H1 (cell line): ENCODE measurements around the gene MUC5AC. TPM values are rescaled to one million over a fixed set of nuclear protein-coding genes. Genes with fewer than 3 reads are reported as not detected.

Experiments
- CTCF ChIA-PET: fragments of 300-600 bp; sonication (Branson Sonifier 250); formaldehyde crosslinking; loops from one replicate; lab custom pipeline; 2021; ENCODE audit not compliant: partially characterized antibody; lab: Charles Lee
- POLR2A ChIA-PET: fragments of 300-600 bp; sonication (Branson Sonifier 250); formaldehyde crosslinking; loops from one replicate; lab custom pipeline; 2021; ENCODE audit warnings: inconsistent platforms; ENCODE audit not compliant: partially characterized antibody; lab: Charles Lee
- DNase-seq, 2 experiments: peaks; one replicate each; pipeline versions ENCODE4 v3.0.0 to v3.0.0-alpha.2; 2010 to 2022; ENCODE audit warnings: low spot score in 2 of 2, low read depth in 1 of 2, mixed read lengths in 1 of 2
- FAIRE-seq: peaks from 2 replicates; lab custom pipeline; 2011; peaks lifted over from hg19 to GRCh38; lab: Jason Lieb, UNC
- H2AFZ ChIP-seq: 2 replicates; pipeline ENCODE4 v1.8.1; 2012; ENCODE audit warnings: low read length, inconsistent platforms
- H2AK5ac ChIP-seq: 2 replicates; pipeline ENCODE4 v1.6.1; 2013; ENCODE audit warnings: low read depth, low read length
- H2BK120ac ChIP-seq: replicated peaks from 2 replicates; pipeline ENCODE3; 2013; ENCODE audit warnings: low read depth, low read length, inconsistent platforms
- H2BK12ac ChIP-seq: 2 replicates; pipeline ENCODE4 v1.6.1; 2013; ENCODE audit warnings: low read depth, low read length
- H2BK15ac ChIP-seq: 2 replicates; pipeline ENCODE4 v1.6.1; 2013; ENCODE audit warnings: low read length
- H2BK20ac ChIP-seq: 2 replicates; pipeline ENCODE4 v1.6.1; 2013; ENCODE audit warnings: low read length
- H2BK5ac ChIP-seq: 2 replicates; pipeline ENCODE4 v1.6.1; 2013; ENCODE audit warnings: low read depth, low read length
- H3K14ac ChIP-seq: 2 replicates; pipeline ENCODE4 v1.6.1; 2013; ENCODE audit warnings: inconsistent platforms; ENCODE audit not compliant: insufficient read length
- H3K18ac ChIP-seq: 2 replicates; pipeline ENCODE4 v1.6.1; 2013; ENCODE audit warnings: low read length; ENCODE audit errors: extremely low read depth
- H3K23ac ChIP-seq: 2 replicates; pipeline ENCODE4 v1.6.1; 2013; ENCODE audit warnings: inconsistent platforms; ENCODE audit not compliant: insufficient read length
- H3K23me2 ChIP-seq: 2 replicates; pipeline ENCODE4 v1.6.1; 2013; ENCODE audit warnings: low read depth, low read length
- H3K27ac ChIP-seq: 2 replicates; pipeline ENCODE4 v1.6.1; 2011; ENCODE audit warnings: low read depth, low read length, inconsistent platforms
- H3K27me3 ChIP-seq, 4 experiments: replicated peaks in 1 of 4; 1 replicate in 1 of 4; 2 replicates in 3 of 4; pipeline versions ENCODE4 v1.6.1 to v1.8.1; 2011 to 2013; ENCODE audit warnings: low read length in 3 of 4, mild to moderate bottlenecking in 3 of 4, inconsistent platforms in 2 of 4, mixed read lengths in 2 of 4, moderate library complexity in 1 of 4; ENCODE audit not compliant: control insufficient read depth in 3 of 4, insufficient read depth in 3 of 4; ENCODE audit errors: extremely low read depth in 1 of 4
- H3K36me3 ChIP-seq, 4 experiments: 2 replicates each; pipeline versions ENCODE4 v1.6.1 to v1.8.1; 2011 to 2013; ENCODE audit warnings: mild to moderate bottlenecking in 4 of 4, low read length in 3 of 4, moderate library complexity in 2 of 4, control low read depth in 1 of 4, inconsistent platforms in 1 of 4; ENCODE audit not compliant: insufficient read depth in 4 of 4, control insufficient read depth in 2 of 4
- H3K4ac ChIP-seq: replicated peaks from 2 replicates; pipeline ENCODE3; 2013; ENCODE audit warnings: low read length, low read depth, mixed read lengths, inconsistent platforms; ENCODE audit not compliant: insufficient read length
- H3K4me1 ChIP-seq, 4 experiments: replicated peaks in 1 of 4; 1 replicate in 1 of 4; 2 replicates in 3 of 4; pipeline versions ENCODE4 v1.6.1 to v1.8.1; 2011 to 2013; ENCODE audit warnings: low read length in 3 of 4, inconsistent platforms in 2 of 4, mixed read lengths in 1 of 4; ENCODE audit not compliant: insufficient read depth in 4 of 4, control insufficient read depth in 3 of 4
- H3K4me2 ChIP-seq, 2 experiments: 2 replicates each; pipeline versions ENCODE4 v1.6.1 to v1.8.1; 2011 to 2013; ENCODE audit warnings: low read depth in 2 of 2, low read length in 2 of 2, control low read depth in 1 of 2, inconsistent platforms in 1 of 2, mild to moderate bottlenecking in 1 of 2; ENCODE audit not compliant: insufficient read depth in 1 of 2
- H3K4me3 ChIP-seq, 4 experiments: fragments of 200-600, 300-600 bp in 1 of 4; sonication (generic), shearing (Covaris generic), sonication (Bioruptor Twin) in 1 of 4; 2 replicates each; pipeline versions ENCODE4 v1.5.1 to v1.8.1; 2011 to 2016; ENCODE audit warnings: low read length in 4 of 4, low read depth in 3 of 4, control low read depth in 2 of 4, inconsistent platforms in 2 of 4, mild to moderate bottlenecking in 2 of 4, mixed read lengths in 1 of 4, moderate library complexity in 1 of 4; ENCODE audit not compliant: insufficient read depth in 2 of 4; ENCODE audit errors: extremely low read depth in 1 of 4
- H3K56ac ChIP-seq: replicated peaks from 2 replicates; pipeline ENCODE3; 2013; ENCODE audit warnings: low read depth, mild to moderate bottlenecking, mixed read lengths, low read length, inconsistent platforms; ENCODE audit not compliant: insufficient read length
- H3K79me1 ChIP-seq: 2 replicates; pipeline ENCODE4 v1.6.1; 2013; ENCODE audit warnings: low read depth, low read length, control low read depth
- H3K79me2 ChIP-seq, 2 experiments: 2 replicates each; pipeline versions ENCODE4 v1.6.1 to v1.8.1; 2012 to 2013; ENCODE audit warnings: low read length in 2 of 2, mild to moderate bottlenecking in 2 of 2, inconsistent platforms in 1 of 2; ENCODE audit not compliant: insufficient read depth in 2 of 2, control insufficient read depth in 1 of 2
- H3K9ac ChIP-seq, 4 experiments: replicated peaks in 1 of 4; 1 replicate in 1 of 4; 2 replicates in 3 of 4; pipeline versions ENCODE4 v1.6.1 to v1.8.1; 2011 to 2013; ENCODE audit warnings: low read depth in 3 of 4, low read length in 3 of 4, control low read depth in 2 of 4, mild to moderate bottlenecking in 2 of 4, moderate library complexity in 2 of 4, inconsistent platforms in 1 of 4; ENCODE audit errors: extremely low read depth in 1 of 4
- H3K9me3 ChIP-seq, 2 experiments: 2 replicates each; pipeline versions ENCODE4 v1.6.1 to v1.8.1; 2012 to 2013; ENCODE audit warnings: mild to moderate bottlenecking in 2 of 2, moderate library complexity in 2 of 2, control low read depth in 1 of 2, inconsistent platforms in 1 of 2, low read depth in 1 of 2, low read length in 1 of 2, mixed read lengths in 1 of 2; ENCODE audit not compliant: insufficient read depth in 2 of 2
- H4K20me1 ChIP-seq, 2 experiments: replicated peaks in 1 of 2; 2 replicates each; pipeline versions ENCODE3 to v1.8.1; 2011 to 2013; ENCODE audit warnings: inconsistent platforms in 2 of 2, low read length in 2 of 2, mild to moderate bottlenecking in 1 of 2; ENCODE audit not compliant: insufficient read depth in 2 of 2, control insufficient read depth in 1 of 2
- H4K5ac ChIP-seq: 2 replicates; pipeline ENCODE4 v1.6.1; 2013; ENCODE audit warnings: low read length, low read depth, mixed read lengths, inconsistent platforms; ENCODE audit not compliant: insufficient read length
- H4K8ac ChIP-seq: 2 replicates; pipeline ENCODE4 v1.8.0; 2013; ENCODE audit warnings: mild to moderate bottlenecking, moderate library complexity, low read length, inconsistent platforms; ENCODE audit not compliant: insufficient read depth; ENCODE audit errors: extremely low read depth
- H4K91ac ChIP-seq: replicated peaks from 2 replicates; pipeline ENCODE3; 2013; ENCODE audit warnings: low read length, mixed read lengths, inconsistent platforms; ENCODE audit not compliant: insufficient read length
- ASH2L ChIP-seq: fragments of 200-600, 300-600 bp; sonication (generic); IDR thresholded peaks from one replicate; pipeline ENCODE4 v1.7.1; 2017; ENCODE audit warnings: low read length
- CHD1 ChIP-seq: IDR thresholded peaks from 2 replicates; pipeline ENCODE4 v1.6.1; 2012; ENCODE audit warnings: low read depth, low read length, improper control_type of control experiment
- EP300 ChIP-seq, 2 experiments: IDR thresholded peaks; 1 replicate in 1 of 2; 2 replicates in 1 of 2; pipeline ENCODE4 v1.6.1; 2011 to 2012; ENCODE audit warnings: low read depth in 2 of 2, low read length in 2 of 2, mild to moderate bottlenecking in 2 of 2, borderline replicate concordance in 1 of 2, inconsistent platforms in 1 of 2, moderate library complexity in 1 of 2
- MAFK ChIP-seq: IDR thresholded peaks from 2 replicates; pipeline ENCODE4 v1.6.1; 2012; ENCODE audit warnings: low read depth, mild to moderate bottlenecking, improper control_type of control experiment, low read length
- MAX ChIP-seq: IDR thresholded peaks from 2 replicates; pipeline ENCODE4 v1.6.1; 2012; ENCODE audit warnings: inconsistent platforms
- RBBP5 ChIP-seq: IDR thresholded peaks from 2 replicates; pipeline ENCODE4 v1.7.1; 2012; ENCODE audit warnings: low read depth, mild to moderate bottlenecking, inconsistent platforms, low read length, moderate library complexity, borderline replicate concordance
- SIN3A ChIP-seq, 2 experiments: IDR thresholded peaks in 1 of 2; conservative IDR thresholded peaks in 1 of 2; 2 replicates each; pipeline ENCODE4 v1.6.1; 2011 to 2012; ENCODE audit warnings: low read length in 2 of 2, improper control_type of control experiment in 1 of 2, low read depth in 1 of 2, mild to moderate bottlenecking in 1 of 2
- SUZ12 ChIP-seq: fragments of 200-600 bp; sonication (generic); IDR thresholded peaks from 2 replicates; pipeline ENCODE4 v1.6.1; 2012; ENCODE audit warnings: mild to moderate bottlenecking, inconsistent platforms, low read length, moderate library complexity, mixed read lengths
- TAF1 ChIP-seq: IDR thresholded peaks from 2 replicates; pipeline ENCODE4 v1.6.1; 2011; ENCODE audit warnings: mild to moderate bottlenecking, low read depth, low read length
- YY1 ChIP-seq: IDR thresholded peaks from 2 replicates; pipeline ENCODE4 v1.6.1; 2011; ENCODE audit warnings: low read depth, mild to moderate bottlenecking, low read length
- WGBS, 2 experiments: shearing (Covaris generic) in 1 of 2; methylation state at CpG; one replicate each; pipeline versions ENCODE4 v1.1.6 to v1.1.7; 2013 to 2015; ENCODE audit warnings: low lambda C conversion rate in 2 of 2, mixed read lengths in 2 of 2, inconsistent platforms in 1 of 2, low coverage in 1 of 2, missing lambda C conversion rate in 1 of 2; ENCODE audit not compliant: insufficient replicate concordance in 2 of 2, insufficient coverage in 1 of 2, insufficient read length in 1 of 2; ENCODE audit errors: extremely low coverage in 1 of 2, missing lambda C conversion rate in 1 of 2; 5-methylcytosine and 5-hydroxymethylcytosine counted together
- polyA plus RNA-seq, 7 experiments: library from polyadenylated mRNA; depleted of rRNA in 3 of 7; stranded (reverse) in 5 of 7; unstranded in 2 of 7; fragments of >200 nt in 5 of 7; fragments of 200-250 nt in 2 of 7; gene quantifications; 1 replicate in 5 of 7; 2 replicates in 1 of 7; 4 replicates in 1 of 7; pipeline versions ENCODE4 v1.2.1 to v1.2.3, GENCODE V29; 2011 to 2013; ENCODE audit warnings: missing spikeins in 2 of 7, mixed read lengths in 2 of 7
- total RNA-seq: library from RNA; stranded (reverse); fragmentation: NEBNext Ultra II Directional; extraction: Animal tissue kit (Norgen Biotek cat#: 25700); gene quantifications from 2 replicates; pipeline ENCODE4 v1.2.1, GENCODE V29; 2021

Gene MUC5AC
- total and polyA plus RNA-seq, 2 of the 8 experiments (the other 6 are each of a cell fraction or from before 2014, with no cell fraction given), result not detected

- Histone ChIP-seq H3K79me1 (no peaks in the 10 kb centered on the region), H2AFZ (no peak overlapping the region), H3K27ac (no peak overlapping the region), H3K4me2 (no peak overlapping the region), H3K27me3 (no peaks in the 10 kb centered on the region), H3K23me2 (no peaks in the 10 kb centered on the region), H3K36me3 (no peaks in the 10 kb centered on the region), H2AK5ac (no peak overlapping the region), H4K91ac (no peak overlapping the region), H3K9me3 (no peaks in the 10 kb centered on the region; a peak in 1 of 4 replicates), H3K9ac (no peak overlapping the region), H4K20me1 (peaks cover 0 to 1% of the 10 kb centered on the region in 2 experiments), H2BK120ac (no peak overlapping the region), H2BK15ac (no peak overlapping the region), H3K4me3 (no peak overlapping the region), H3K56ac (no peak overlapping the region), H2BK12ac (no peak overlapping the region), H3K79me2 (no peaks in the 10 kb centered on the region), H3K4me1 (peaks cover 0 to 12% (median 5%) of the 10 kb centered on the region in 4 experiments; a peak in 6 of 7 replicates), H3K18ac (no peak overlapping the region), H3K23ac (no peak overlapping the region), H2BK5ac (no peak overlapping the region), H3K14ac (no peak overlapping the region), H2BK20ac (no peak overlapping the region), H4K8ac (no peak overlapping the region), H3K4ac (no peak overlapping the region), H4K5ac (no peak overlapping the region)
- ChIA-PET CTCF (interaction anchor here (1.4 kb wide), 1 partner anchor 115 kb away, joined by 3 read pairs; no protein-coding TSS in a partner anchor), POLR2A (no interaction called here)
- WGBS, 2 experiments, result 73% methylated on average over 14 of the region's 18 CpGs; no CpG with 5 or more reads in 1 of the 2 experiments
- FAIRE-seq (no peak), DNase-seq (peak in 1 of 2 experiments; percentile 42)
- no peak for TF ChIP-seq SIN3A (conservative IDR thresholded peaks at IDR 0.05 in 1 of 2, IDR thresholded peaks at IDR 0.05 in 1 of 2; ENCODE audit: low read depth in 1 of 2, low read length in 2 of 2)
- no peak for TF ChIP-seq TAF1
- no peak for TF ChIP-seq YY1
- no peak for TF ChIP-seq ASH2L
- no peak for TF ChIP-seq MAFK
- TF ChIP-seq SUZ12, result no peak
- no peak for TF ChIP-seq MAX
- TF ChIP-seq CHD1, result no peak
- TF ChIP-seq RBBP5, result no peak
- no peak for TF ChIP-seq EP300 (IDR thresholded peaks at IDR 0.05; ENCODE audit: borderline replicate concordance in 1 of 2, low read depth in 2 of 2, low read length in 2 of 2)
These were observed 71.2 kb downstream of the MUC5AC start for GRCh38 chr11:1228921-1229451.
